HG02973 (cell line): ENCODE measurements around the gene SMPDL3B.
"Not testable (repeated sequence)": the region's sequence is repeated elsewhere in the genome, so short reads cannot be mapped to it uniquely, and the experiment has no call there.

Experiments used
- ATAC-seq: cut with Tn5 transposase; IDR thresholded peaks from one replicate; pipeline ENCODE4 v1.9.1; 2021; ENCODE audit warnings: moderate library complexity; ENCODE audit not compliant: unreplicated experiment

SMPDL3B gene

DNA sequence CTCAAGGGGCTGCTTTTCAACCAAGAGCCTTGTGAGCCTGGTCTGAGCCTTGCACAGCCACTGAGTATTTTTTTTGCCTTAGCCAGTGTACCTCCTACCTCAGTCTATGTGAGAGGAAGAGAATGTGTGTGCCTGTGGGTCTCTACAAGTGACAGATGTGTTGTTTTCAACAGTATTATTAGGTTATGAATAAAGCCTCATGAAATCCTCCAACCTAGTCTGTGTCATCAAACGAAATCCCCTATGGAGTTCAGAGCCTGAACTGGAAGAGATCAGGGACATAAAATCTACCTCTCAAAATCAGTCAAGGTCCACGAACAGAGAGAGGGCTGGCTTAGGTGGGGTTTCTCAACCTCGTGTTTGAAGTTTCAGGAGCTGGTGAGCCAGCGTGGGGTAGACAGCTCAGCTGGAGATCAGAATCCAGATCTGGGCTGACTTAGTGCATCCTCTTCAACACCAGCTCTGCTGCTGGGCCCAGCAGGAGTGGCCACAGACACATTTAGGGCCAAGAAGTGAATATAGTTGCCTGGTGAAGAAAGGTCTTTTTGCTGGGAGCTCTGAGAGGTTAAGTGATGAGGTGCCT is 33.2 kb downstream of the SMPDL3B start:
- no peak for ATAC-seq

DNA sequence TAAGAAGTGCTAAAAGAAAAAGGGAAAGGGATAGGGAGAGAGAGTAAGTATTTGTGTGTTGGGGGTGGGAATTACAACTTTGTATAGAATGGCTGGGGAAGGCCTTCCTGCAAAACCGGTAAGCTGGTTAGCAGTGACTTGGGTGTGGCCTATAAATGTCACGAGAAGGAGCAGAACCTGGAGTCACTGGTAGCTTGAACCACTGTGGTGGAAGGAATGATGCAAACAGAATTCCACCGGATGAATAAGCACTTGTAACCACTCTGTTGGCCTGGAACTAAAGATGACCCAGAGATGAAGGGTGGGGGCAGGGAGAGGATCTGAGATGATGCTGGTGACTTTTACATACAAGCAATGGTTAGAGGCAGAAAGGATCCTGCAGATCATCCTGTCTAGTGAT is 33.9 kb downstream of the SMPDL3B start:
- ATAC-seq, result no peak

DNA sequence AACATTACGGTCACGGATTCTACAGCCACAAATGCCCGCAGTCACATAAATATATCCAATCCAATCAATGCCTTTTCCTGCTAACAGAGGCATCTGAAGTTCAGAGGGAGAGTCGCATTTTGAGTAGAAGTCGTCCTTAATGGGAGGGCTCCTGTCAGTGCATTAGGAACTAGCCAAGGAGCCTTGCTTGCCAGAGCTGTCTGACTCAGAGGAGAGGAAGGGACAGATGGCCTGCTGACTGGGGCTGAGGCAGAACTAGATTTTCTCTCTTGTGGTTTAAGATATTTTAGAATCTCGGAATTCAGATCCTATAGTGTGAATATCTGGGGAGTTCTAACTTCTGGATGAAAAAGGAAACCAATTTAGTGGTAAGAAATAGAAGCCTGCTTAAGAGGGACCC is 35.6 kb downstream of the SMPDL3B start:
- ATAC-seq, result no peak

DNA sequence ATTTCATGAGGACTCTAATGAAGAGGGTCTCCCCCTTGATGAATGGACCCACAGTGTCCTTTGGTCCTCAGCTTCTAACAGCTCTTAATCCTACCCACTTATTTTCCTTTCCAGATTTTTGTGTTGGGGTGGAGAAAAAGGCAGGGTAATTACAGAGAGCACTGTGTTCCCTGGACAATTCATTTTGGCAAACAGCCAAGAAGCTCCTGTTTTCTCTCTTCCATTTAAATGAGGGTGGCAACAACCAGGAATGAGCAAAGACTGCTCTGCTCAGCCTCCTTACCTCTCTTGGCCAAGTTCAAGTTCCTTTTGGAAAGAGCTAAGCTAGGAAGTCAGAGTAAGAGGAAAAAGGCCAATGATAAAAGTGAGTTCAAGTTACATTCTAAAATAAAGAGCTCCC is 36.9 kb downstream of the SMPDL3B start:
- ATAC-seq, result no peak

DNA sequence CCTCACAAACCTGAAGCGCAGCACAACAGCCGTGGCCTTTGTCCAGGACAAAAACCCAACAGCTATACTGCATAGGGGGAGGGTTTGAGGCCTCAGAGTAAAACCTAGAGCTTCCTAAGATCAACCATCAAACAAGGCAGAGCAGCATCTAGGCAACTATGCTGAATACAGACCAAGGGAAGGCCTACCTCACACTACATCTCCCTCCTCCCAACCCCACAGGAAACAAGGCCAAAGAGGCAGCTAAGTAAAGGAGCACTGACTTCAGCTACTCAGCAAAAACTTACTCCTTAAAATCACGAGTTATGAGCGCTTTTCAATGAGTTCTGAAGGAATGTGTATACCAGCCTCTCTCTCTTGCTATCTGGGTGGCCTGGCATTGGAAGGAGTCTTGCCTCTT is 37.3 kb downstream of the SMPDL3B start:
- ATAC-seq, result no peak

DNA sequence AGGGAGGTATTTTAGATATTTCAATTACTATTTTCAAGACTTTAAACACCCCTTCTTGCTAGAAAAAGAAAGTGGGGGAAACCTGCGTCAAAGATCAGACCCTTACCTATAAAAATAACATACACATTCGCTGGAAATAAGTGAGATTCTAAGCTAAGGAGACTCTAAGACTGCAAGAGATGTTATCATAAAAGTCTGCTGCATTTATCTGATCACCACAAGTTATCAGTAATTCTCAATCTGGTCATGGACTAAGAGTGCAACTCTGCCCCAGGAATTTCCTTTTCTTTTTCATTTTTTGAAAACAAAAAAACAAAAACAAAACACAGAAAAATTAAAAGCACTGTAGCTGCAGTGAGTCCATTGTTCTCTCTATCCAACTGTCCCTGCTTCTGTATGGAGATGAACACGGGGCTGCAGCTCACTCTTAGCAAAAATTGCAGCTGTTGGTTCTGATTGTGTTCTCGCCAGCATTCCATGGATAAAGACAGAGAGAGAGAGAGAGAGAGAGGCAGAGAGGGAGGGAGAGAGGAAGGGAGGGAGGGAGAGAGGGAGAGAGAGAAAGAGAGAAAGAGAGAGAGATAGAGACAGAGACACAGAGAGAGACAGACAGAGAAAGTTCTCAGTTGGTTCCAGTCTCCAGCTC is 39.1 kb downstream of the SMPDL3B start:
- ATAC-seq, result no peak

DNA sequence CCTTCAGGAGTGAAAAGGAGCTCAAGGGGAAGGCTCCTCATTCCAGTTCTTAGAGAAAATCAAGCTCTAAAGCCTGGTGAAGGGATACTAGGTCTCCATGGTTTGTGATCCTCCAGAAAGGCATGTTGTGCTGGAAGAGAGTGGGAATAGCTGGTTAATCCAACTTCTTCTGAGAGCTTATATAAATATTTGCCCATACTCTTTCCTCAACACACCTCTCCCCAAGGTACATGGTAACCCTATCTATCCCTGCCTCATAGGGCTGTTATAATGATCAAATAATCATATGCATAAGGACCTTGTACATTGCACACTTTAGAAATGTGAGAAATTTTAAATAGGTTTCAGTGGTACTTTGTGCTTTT is 39.6 kb downstream of the SMPDL3B start:
- ATAC-seq, result no peak

DNA sequence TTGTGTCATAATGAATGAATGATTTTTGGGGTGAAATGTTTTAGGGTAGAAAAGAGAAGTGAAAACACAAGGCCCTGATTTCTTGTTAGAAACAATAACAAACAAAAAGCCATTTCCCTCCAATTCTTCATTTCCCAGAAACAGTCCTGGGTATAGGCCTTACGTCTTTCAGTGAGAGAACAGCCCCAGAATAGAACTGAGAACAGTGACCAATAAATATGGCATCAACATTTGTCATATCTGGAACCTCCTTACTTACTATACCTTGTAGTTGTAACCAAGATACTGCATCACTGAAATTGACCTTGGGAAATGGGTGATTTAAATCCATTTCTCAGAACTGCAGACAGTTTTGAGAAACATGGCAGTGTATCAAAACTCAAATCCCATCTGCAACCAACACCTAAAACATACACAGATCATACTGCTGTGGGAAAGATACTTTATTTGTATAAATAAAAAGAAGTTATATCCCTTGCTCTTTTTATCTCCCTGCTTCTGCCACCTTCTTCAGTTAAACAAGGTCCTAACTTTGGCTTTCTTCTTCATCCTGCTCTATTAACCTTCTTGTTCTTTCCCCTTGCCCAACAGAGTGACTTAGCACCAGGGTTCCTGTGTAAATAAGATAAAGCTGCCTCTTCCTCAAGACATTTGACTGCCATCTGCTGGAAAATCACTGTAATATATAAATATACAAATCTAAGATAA is 44.5 kb downstream of the SMPDL3B start:
- no peak for ATAC-seq

DNA sequence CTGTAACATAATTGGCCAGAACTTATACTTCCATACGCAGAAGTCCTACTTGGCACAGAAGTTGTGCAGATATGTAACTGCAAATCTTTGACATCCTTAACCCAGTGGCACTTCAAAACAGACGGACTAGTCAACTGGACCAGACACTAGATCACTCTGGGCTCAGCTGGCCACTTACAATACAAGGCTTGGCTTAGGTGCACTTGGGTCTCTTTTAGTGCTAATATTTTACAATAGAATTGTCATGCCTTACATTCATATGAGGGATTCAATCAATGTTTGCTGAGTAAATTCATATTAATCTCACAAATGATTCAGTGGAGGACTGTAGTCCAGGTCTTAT is 45.0 kb downstream of the SMPDL3B start:
- ATAC-seq, result no peak

DNA sequence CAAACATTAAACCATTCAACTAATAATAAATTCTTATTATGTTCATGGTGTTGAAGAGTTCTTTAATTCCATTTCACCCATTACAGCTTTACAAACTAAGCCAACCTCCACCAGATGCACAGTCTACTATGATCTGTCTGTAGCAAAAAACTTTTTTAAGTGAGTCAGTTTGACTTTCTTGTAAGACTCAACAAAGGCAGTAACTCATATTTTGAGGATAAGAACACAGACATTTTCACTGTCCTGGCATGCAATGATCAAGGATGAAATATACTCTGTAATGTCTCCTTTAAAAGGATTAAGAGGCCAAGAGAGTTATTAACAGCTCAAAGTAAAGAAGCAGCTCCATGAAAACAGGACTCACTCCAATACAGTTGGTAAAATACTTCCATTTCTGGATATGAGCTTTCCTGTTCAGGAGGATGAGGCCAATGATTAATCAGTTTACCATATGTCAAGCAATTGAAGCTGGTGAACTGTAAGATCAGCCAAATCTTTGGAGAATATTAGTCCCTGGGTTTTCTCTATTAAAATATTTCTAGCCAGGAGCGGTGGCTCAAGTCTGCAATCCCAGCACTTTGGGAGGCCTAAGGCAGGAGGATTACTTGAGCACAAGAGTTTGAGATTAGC is 45.5 kb downstream of the SMPDL3B start:
- ATAC-seq, result no peak

DNA sequence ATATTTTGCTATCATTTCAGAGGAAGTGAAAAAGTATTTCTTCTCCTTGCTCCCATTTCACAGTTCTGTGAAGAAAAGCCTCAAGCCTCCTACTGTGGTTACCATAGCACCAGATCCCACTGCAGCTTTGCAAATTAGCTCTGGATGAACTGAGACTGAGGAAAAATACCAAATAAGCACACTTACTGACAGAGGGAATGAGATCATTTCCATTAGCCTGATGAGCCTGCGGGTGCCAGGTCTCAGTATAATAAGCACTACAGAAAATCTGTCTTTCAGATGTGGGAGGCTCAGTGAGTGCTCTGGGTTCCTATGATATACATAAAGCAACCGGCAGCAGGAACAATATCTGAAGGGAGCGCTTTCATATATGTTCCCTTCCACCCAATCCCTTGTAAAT is 46.3 kb downstream of the SMPDL3B start:
- ATAC-seq, result no peak

DNA sequence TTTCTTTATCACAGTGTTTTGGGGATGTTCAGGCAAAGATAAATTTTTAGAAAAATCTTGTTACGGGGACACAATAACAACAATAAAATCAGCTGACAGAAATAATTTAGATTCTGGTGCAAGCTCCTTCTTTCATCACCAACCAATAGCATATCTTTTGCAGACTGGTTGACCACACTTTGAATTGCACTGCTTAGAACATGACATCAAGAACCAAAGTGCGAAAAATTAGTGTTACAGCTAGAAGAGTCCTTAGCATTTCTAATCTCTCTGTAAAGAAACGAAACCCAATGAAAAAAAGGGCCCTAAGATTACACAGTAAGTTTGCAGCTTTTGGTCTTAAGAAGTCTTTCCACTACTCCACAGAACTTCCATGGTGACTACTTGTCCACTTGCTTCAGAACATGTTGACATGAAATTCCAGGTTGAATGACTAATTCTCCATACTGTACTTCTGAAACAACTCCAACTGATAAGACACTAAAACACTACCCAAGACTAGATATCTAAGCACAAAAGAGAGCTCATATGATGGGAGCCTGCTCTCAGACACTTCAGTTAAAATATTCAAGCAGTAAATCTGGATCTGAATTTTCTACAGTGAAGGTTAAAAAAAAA is 56.2 kb downstream of the SMPDL3B start:
- no peak for ATAC-seq

DNA sequence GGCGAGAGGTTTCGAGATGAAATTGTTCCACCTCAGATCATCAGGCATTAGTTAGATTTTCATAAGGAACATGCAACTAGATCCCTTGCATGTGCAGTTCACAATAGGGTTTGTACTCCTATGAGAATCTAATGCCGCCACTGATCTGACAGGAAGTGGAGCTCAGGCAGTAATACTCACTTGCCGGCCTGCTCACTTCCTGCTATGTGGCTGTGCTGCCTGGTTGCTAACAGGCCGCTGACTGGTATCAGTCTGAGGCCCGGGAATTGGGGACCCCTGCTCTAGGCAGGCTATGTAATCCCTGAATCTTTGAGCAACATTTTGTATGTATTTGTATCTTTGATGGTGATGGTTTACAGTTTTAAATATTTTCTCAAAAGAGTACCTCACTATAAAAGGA is 57.5 kb downstream of the SMPDL3B start:
- ATAC-seq, result no peak

DNA sequence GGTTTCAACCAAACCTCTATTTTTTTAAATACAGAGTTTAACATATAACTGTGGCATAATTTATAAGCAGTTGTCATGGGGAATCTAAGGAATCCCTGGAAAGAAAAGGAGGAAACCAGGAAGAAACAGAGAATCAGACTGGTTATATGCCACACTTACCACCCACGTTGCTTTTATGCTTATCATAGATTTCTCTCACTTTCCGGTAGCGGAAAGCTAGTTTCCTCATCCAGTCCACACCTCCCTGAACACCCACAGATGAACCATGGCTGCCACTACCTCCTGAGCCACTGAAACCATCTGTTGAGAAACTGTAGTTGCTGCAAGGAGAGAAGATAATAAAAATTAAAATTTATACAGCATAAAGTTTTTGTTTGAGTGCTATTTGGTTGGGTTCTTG is 58.4 kb downstream of the SMPDL3B start:
- no peak for ATAC-seq

DNA sequence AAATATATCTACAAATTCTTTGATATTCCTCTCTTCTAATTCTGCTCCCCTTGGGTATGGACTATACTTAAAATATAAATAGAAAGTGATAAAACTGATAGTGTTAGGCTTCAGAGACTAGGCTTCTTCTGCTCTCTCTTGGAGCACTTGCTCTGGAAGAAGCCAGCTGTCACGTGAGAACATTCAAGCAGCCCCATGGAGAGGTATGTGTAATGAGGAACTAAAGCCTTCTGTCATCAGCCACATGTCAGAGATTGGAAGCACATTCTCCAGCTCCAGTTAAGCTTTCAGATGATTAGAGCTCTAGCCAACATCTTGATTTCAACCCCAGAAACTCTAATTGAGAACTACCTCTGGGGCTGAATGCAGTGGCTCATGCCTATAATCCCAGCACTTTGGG is 59.3 kb downstream of the SMPDL3B start:
- no peak for ATAC-seq

DNA sequence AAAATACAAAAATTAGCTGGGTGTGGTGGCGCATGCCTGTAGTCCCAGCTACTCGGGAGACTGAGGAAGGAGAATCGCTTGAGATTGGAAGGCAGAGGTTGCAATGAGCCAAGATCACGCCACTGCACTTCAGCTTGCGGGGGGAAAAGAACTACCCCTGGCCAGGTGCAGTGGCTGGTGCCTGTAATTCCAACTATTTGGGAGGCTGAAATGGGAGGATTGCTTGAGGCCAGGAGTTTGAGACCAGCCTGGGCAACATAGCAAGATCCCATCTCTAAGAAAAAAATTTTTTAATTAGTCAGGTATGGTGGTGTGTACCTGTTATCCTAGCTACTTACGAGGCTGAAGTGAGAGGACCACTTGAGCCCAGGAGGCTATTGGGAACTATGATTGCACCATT is 59.7 kb downstream of the SMPDL3B start:
- not testable (repeated sequence) for ATAC-seq

DNA sequence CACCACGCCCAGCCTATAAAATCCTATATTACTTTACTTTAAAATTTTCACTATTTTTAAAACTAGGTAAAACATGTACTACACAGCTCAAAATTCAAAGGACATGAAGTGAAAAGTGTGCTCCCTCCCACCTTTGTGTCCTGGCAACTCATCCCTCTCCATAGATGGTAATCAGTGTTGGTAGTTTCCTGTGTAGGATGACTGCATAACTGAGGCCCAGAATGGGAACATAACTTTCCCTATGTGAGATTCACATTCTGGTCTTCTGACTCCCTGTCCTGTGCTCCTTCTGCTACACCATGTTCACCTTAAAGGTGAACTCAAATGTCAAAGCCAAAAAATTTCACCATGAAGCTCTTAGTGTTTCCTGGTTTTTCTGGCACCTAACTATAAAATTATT is 64.3 kb downstream of the SMPDL3B start:
- ATAC-seq, result no peak

DNA sequence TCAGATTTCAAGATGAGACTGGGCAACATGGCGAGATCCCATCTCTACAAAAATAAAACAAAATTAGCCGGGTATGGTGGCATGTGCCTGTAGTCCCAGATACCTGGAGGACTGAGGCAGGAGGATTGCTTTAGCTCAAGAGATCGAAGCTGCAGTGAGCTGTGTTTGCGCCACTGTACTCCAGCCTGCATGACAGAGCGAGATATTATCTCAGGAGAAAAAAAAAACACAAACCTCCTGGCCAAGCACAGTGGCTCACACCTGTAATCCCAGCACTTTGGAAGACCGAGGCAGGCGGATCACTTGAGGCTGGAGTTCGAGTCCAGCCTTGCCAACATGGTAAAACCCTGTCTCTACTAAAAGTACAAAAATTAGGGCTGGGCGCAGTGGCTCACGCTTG is 67.8 kb downstream of the SMPDL3B start:
- no peak for ATAC-seq

DNA sequence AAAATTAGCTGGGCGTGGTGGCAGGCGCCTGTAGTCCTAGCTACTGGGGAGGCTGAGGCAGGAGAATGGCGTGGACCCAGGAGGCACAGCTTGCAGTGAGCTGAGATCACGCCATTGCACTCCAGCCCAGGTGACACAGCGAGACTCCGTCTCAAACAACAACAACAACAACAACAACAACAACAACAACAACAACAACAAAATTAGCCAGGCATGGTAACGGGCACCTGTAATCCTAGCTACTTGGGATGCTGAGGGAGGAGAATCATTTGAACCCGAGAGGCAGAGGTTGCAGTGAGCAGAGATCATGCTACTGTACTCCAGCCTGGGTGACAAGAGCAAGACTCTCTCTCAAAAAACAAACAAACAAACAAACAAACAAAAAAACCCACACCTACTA is 68.3 kb downstream of the SMPDL3B start:
- not testable (repeated sequence) for ATAC-seq
